NCI-H2029 treated with DMSO at 0.1 percent for 48 hours (cell line): Measurements from ENCODE around the gene LTBP4.
"Not testable (repeated sequence)": the region's sequence is repeated elsewhere in the genome, so short reads cannot be mapped to it uniquely, and the experiment has no call there.

Source experiments
- DNase-seq: peaks from one replicate; lab custom pipeline; 2025; lab: John Stamatoyannopoulos, UW

Gene LTBP4

GRCh38 chr19:40629346-40629745 is 28.2 kb downstream of the LTBP4 start:
- no peak for DNase-seq

GRCh38 chr19:40630571-40631160 is 29.5 kb downstream of the LTBP4 start:
- no peak for DNase-seq

- DNase-seq: no peak
These were observed 31.3 kb downstream of the LTBP4 start for GRCh38 chr19:40632311-40633036.

- DNase-seq: no peak
These were observed 32.0 kb downstream of the LTBP4 start for GRCh38 chr19:40633207-40633606.

- no peak for DNase-seq
These were observed 37.2 kb downstream of the LTBP4 start for GRCh38 chr19:40638327-40638726.

- DNase-seq: no peak
These were observed 38.4 kb downstream of the LTBP4 start for GRCh38 chr19:40639638-40639982.

GRCh38 chr19:40640744-40641143 is 39.6 kb downstream of the LTBP4 start:
- no peak for DNase-seq

GRCh38 chr19:40641281-40641680 is 40.1 kb downstream of the LTBP4 start:
- no peak for DNase-seq

GRCh38 chr19:40642051-40642706 is 41.0 kb downstream of the LTBP4 start:
- DNase-seq: no peak

- no peak for DNase-seq
These were observed 41.7 kb downstream of the LTBP4 start for GRCh38 chr19:40642757-40643305.

GRCh38 chr19:40646743-40647254 is 45.6 kb downstream of the LTBP4 start:
- no peak for DNase-seq

- DNase-seq: not testable (repeated sequence)
These were observed 48.9 kb downstream of the LTBP4 start for GRCh38 chr19:40649903-40650675.

- DNase-seq: no peak
These were observed 49.7 kb downstream of the LTBP4 start for GRCh38 chr19:40650749-40651305.

- not testable (repeated sequence) for DNase-seq
These were observed 51.1 kb downstream of the LTBP4 start for GRCh38 chr19:40652303-40652702.

- DNase-seq: not testable (repeated sequence)
These were observed 54.5 kb downstream of the LTBP4 start for GRCh38 chr19:40655684-40656083.

- no peak for DNase-seq
These were observed 56.9 kb downstream of the LTBP4 start for GRCh38 chr19:40658031-40658430.

- DNase-seq: no peak
These were observed 57.9 kb downstream of the LTBP4 start for GRCh38 chr19:40659116-40659515.

- DNase-seq: no peak
These were observed 58.4 kb downstream of the LTBP4 start for GRCh38 chr19:40659566-40659965.

- DNase-seq: no peak
These were observed 60.4 kb downstream of the LTBP4 start for GRCh38 chr19:40661616-40662015.

- peak; percentile 36 for DNase-seq
These were observed 61.9 kb downstream of the LTBP4 start for GRCh38 chr19:40662925-40663694.
